Measurements from ENCODE around the gene ADGRG4.

- no peak for TF ChIP-seq POLR2AphosphoS5 (IDR thresholded peaks at IDR 0.05; ENCODE audit: low read depth, low read length)
- no peak for TF ChIP-seq POLR2A (IDR thresholded peaks at IDR 0.05; ENCODE audit: low read depth, low read length)
- TF ChIP-seq TAF1 (IDR thresholded peaks at IDR 0.05; ENCODE audit: borderline replicate concordance, low read depth, low read length): no peak
Measured at GRCh38 chrX:136347706-136348105, 46.9 kb downstream of the ADGRG4 start.

Measured in GM12892 (cell line).